DOHH2 (cell line): ENCODE results near the gene ARID5B.

Source experiments
- EZH2phosphoT487 ChIP-seq: fragments of 200-600 bp; sonication (generic); IDR thresholded peaks from 2 replicates; pipeline ENCODE4 v1.6.1; 2017; ENCODE audit warnings: borderline replicate concordance, mild to moderate bottlenecking, antibody characterized with exemption, low read length, moderate library complexity, mixed read lengths
- TF ChIP-seq, protein P1 (sequence below): fragments of 200-600 bp; sonication (generic); IDR thresholded peaks from one replicate; pipeline ENCODE4 v1.5.1; 2014; ENCODE audit warnings: antibody characterized with exemption, mild to moderate bottlenecking, low read depth, low read length; ENCODE audit not compliant: poor library complexity, severe bottlenecking

DNA sequence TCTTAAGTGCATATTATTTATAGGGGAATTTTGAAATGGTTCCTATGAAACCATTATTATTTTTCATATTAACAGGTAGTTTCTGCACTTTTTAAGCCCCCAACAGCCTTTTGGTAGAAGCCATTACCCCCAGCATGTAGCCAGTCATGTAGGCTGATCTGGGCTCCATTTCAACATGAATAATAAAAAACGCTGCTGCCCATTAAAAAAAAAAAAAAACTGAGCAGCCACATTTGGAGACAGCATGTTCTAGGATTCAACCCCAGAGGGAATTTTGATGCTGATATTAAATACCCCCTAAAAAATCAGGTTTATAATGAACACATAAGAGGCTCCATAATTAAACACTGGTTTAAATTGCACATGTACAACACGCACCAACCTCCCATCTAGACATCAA, 185.8 kb downstream of the ARID5B start:
- TF ChIP-seq, protein P1, sequence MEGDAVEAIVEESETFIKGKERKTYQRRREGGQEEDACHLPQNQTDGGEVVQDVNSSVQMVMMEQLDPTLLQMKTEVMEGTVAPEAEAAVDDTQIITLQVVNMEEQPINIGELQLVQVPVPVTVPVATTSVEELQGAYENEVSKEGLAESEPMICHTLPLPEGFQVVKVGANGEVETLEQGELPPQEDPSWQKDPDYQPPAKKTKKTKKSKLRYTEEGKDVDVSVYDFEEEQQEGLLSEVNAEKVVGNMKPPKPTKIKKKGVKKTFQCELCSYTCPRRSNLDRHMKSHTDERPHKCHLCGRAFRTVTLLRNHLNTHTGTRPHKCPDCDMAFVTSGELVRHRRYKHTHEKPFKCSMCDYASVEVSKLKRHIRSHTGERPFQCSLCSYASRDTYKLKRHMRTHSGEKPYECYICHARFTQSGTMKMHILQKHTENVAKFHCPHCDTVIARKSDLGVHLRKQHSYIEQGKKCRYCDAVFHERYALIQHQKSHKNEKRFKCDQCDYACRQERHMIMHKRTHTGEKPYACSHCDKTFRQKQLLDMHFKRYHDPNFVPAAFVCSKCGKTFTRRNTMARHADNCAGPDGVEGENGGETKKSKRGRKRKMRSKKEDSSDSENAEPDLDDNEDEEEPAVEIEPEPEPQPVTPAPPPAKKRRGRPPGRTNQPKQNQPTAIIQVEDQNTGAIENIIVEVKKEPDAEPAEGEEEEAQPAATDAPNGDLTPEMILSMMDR: no peak
- no peak for TF ChIP-seq EZH2phosphoT487
